ENCODE measurements around the gene ZMYND8.
"Not testable (repeated sequence)": the region's sequence is repeated elsewhere in the genome, so short reads cannot be mapped to it uniquely, and the experiment has no call there.

Gene ZMYND8

DNA sequence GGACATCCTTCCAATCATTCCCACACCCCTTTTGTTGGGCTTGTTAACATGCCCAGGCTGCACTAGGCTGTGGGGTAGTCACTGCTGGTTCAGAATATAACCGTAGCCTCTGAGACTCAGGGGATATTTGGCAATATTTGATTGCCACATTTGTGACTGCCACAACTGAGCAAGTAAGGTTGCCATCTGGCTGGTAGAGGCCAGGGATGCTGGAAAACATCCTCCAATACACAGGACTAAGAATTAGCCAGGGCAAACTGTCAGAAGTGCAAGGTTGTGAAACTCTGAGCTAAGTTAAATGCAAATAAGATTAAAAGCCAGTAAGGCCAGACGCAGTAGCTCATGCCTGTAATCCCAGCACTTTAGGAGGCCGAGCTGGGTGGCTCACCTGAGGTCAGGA is 112.0 kb downstream of the ZMYND8 start:
- no peak for DNase-seq (ENCODE audit: low spot score)

GRCh38 chr20:47243532-47244305 is 112.8 kb downstream of the ZMYND8 start:
- DNase-seq (ENCODE audit: low spot score): no peak

GRCh38 chr20:47243003-47243402 is 113.5 kb downstream of the ZMYND8 start:
- no peak for DNase-seq (ENCODE audit: low spot score)

- DNase-seq (ENCODE audit: low spot score): no peak
These were observed 115.1 kb downstream of the ZMYND8 start for GRCh38 chr20:47241345-47241781.

GRCh38 chr20:47240096-47240495 is 116.4 kb downstream of the ZMYND8 start:
- DNase-seq (ENCODE audit: low spot score): not testable (repeated sequence)

- DNase-seq (ENCODE audit: low spot score): no peak
These were observed 116.8 kb downstream of the ZMYND8 start for GRCh38 chr20:47239719-47240067.

DNA sequence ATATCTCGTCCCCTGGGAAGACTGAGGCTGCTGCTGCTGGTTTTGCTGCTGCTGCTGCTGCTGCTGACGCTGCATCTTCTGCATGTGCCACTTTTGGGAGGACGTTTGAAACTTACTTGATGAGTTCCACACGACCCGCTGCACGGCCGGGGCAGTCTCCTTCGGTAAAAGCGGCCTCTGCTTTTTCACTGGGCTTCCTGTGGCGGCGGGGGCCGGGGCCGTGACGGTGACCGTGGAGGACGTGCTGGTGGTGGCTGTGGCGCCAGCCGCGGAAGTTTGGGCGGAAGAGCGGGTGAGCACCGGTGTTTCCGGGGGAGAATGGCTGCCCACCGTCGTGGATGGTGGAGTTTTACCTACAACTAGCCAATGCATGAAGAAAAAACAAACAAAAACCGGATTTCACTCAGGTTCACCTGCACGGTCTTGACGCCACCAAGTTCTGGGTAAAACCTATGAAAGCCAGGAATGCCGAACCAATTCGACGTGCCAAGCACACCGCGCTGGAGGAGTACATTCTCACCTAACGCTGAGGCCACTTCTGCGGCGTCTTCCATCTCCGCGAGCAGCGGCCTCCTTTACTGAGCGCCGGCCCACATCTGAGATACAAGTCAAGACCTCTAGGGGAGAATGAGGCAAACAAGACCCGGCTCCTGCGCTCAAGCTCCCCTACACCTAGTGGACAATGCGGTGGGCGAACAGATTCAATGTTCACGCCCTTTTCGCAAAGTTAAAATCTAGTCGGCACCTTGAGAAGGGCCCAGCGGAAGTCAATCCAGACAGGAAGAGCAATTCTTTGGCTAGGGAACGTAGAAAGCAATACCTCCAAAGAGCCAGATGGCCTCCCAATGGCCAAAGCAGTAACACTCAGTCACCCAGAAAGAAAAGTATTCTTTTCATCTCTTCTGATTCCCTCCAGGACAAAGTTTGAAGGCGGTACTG is 117.5 kb downstream of the ZMYND8 start:
- no peak for DNase-seq (ENCODE audit: low spot score)

- no peak for DNase-seq (ENCODE audit: low spot score)
These were observed 118.8 kb downstream of the ZMYND8 start for GRCh38 chr20:47237715-47238114.

DNA sequence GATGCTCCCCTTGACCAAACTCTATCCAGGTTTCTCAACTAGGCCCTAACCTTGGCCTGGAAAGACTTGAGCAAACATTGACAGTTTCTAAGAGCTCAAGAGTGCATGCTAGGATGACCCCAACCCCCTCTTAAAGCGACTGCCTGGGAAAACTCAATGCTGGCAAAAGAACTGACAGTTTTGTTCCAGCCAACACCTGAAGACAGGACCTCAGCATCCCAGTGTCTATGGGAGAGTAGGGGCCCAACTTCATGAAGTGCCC is 119.9 kb downstream of the ZMYND8 start:
- no peak for DNase-seq (ENCODE audit: low spot score)

- DNase-seq (ENCODE audit: low spot score): no peak
These were observed 120.5 kb downstream of the ZMYND8 start for GRCh38 chr20:47235853-47236638.

- DNase-seq (ENCODE audit: low spot score): no peak
These were observed 121.4 kb downstream of the ZMYND8 start for GRCh38 chr20:47235111-47235510.

GRCh38 chr20:47233333-47234188 is 122.9 kb downstream of the ZMYND8 start:
- no peak for DNase-seq (ENCODE audit: low spot score)

DNA sequence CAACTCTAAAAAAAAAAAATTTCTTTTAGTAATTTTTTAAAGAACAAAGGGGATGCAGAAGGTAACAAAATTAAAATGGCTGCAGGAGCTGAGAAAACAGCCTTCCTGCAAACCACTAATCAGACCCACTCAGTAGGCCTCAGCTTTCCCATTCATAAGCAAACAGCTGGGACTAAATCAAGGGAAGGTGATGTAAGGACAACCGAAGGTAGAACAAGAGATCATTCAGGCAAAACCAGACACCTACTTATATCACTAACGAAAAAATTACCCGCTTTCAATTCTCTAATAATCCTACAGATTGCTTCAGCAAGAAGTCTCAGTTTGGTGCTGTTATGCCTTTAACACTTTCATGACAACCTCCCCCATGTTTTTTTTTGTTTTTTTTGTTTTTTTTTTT is 124.0 kb downstream of the ZMYND8 start:
- no peak for DNase-seq (ENCODE audit: low spot score)

GRCh38 chr20:47231382-47232039 is 125.0 kb downstream of the ZMYND8 start:
- no peak for DNase-seq (ENCODE audit: low spot score)

DNA sequence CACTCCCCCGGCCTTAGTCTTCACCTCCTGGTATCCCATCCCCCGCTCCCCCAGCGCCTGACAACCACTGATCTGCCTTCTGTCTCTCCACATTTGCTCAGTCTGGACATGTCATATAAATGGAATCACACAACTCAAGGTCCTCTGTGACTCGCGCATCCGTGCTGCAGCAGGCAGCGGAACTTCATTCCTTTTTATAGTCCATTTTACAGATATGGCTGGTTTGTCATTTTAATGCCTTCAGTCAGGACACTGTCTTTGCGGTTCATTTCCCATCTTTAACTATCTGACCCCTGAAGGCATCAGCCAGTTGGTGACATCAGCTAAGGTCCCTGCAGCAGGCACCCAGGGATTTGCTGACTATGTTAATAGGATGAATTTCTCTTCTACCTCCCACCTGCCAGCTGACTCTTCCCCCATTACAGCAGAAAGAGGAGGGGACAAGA is 125.7 kb downstream of the ZMYND8 start:
- no peak for DNase-seq (ENCODE audit: low spot score)

GRCh38 chr20:47228654-47229053 is 127.8 kb downstream of the ZMYND8 start:
- no peak for DNase-seq (ENCODE audit: low spot score)

DNA sequence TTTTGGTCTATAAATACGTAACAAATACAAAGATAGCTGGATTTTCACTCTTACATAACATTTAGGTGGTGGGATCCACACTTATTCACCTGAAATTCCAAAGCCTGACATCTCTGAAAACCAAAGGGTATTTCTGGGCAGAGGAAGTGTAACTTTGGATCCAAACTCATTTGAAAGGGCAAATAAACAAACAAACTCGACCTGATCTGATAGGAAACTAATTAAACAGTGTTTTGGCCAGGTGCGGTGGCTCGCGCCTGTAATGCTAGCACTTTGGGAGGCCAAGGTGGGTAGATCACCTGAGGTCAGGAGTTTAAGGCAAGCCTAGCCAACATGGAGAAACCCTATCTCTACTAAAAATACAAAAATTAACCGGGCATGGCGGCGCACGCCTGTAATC is 128.9 kb downstream of the ZMYND8 start:
- no peak for DNase-seq (ENCODE audit: low spot score)

GRCh38 chr20:47227119-47227518 is 129.4 kb downstream of the ZMYND8 start:
- DNase-seq (ENCODE audit: low spot score): no peak

DNA sequence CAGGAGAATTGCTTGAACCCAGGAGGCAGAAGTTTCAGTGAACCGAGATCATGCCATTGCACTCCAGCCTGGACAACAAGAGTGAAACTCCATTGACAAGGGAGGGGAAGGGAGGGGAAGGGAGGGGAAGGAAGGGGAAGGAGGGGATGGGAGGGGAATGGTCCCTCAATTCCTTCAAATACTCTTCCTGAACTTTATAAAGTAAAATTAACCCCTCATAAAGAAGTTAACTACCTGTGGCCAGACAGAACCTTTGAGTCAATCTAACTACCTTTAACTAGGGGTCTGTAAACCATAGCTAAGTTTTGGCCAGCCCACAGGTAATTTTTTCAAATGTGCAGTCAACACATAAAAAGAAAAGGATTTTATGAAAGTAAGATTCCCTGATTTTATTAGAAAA is 131.0 kb downstream of the ZMYND8 start:
- DNase-seq (ENCODE audit: low spot score): no peak

GRCh38 chr20:47224857-47225256 is 131.6 kb downstream of the ZMYND8 start:
- no peak for DNase-seq (ENCODE audit: low spot score)

DNA sequence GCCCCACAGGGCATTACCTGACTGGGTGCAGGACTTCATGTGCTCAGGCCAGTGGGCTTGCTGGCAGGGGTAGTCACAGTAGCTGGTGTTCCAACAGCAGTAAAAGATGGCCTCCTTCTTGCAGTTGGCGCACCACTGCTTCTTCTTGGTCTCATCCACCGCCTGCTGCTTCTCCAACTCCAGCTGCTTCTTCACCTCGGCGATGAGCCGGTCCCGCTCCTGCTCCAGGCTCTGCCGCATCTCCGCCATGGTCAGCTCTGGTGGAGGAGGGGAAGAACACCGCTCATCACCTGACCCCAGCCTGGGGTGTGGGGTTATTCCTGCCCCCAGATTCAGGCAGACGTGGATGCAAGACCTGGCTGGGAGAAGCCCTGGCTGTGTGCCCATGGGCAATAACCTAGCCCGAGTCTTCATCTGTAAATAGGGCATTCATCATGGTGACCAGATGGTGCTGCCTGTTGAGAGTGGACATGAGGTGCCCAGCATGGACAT is 132.2 kb downstream of the ZMYND8 start:
- DNase-seq (ENCODE audit: low spot score): no peak

Measured in hematopoietic multipotent progenitor cell treated with erythropoietin and hydrocortisone succinate and interleukin-3 and kit ligand, for 15 days (in vitro differentiated cells).